ENCODE data around the gene SNRNP48.
A peak's percentile ranks its signal among the peaks of the same experiment; 100 is the strongest.

Gene SNRNP48

GRCh38 chr6:7559196-7559595, 30.8 kb upstream of the SNRNP48 start:
- no peak overlapping the region for H3K4me3 ChIP-seq (replicated peaks; ENCODE audit: low read depth, low read length)
- no peak for DNase-seq (ENCODE audit: low read depth)
- TF ChIP-seq CTCF (IDR thresholded peaks at IDR 0.05; ENCODE audit: low read length, missing control alignments), result no peak

GRCh38 chr6:7559651-7560385, 30.2 kb upstream of the SNRNP48 start:
- DNase-seq (ENCODE audit: low read depth), result peak; percentile 32
- no peak for TF ChIP-seq CTCF (IDR thresholded peaks at IDR 0.05; ENCODE audit: low read length, missing control alignments)
- H3K4me3 ChIP-seq (replicated peaks; ENCODE audit: low read depth, low read length), result no peak overlapping the region

GRCh38 chr6:7561153-7561964, 28.6 kb upstream of the SNRNP48 start:
- peak; percentile 48 for DNase-seq (ENCODE audit: low read depth)
- no peak for TF ChIP-seq CTCF (IDR thresholded peaks at IDR 0.05; ENCODE audit: low read length, missing control alignments)
- H3K4me3 ChIP-seq (replicated peaks; ENCODE audit: low read depth, low read length), result no peak overlapping the region

DNA sequence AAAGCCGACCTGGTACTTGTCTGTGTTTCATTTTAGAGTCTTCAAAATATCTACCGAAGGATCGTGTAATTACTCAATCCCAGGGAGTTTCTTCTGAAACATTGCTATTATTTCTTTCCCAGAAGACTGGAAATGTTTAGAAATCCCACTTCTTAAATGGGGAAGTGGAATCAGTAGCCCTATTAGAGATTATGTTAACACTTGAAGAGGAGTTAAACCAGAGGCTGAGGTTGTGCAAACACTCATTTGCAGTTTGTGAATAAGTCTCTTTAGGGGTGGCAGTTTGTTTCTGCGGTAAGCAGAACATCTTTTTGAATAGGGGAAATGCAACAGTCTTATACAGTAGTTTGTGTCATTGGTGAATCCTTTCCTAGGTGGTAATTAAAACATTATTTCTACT, 27.2 kb upstream of the SNRNP48 start:
- DNase-seq (ENCODE audit: low read depth), result no peak
- no peak overlapping the region for H3K4me3 ChIP-seq (replicated peaks; ENCODE audit: low read depth, low read length)
- no peak for TF ChIP-seq CTCF (IDR thresholded peaks at IDR 0.05; ENCODE audit: low read length, missing control alignments)

DNA sequence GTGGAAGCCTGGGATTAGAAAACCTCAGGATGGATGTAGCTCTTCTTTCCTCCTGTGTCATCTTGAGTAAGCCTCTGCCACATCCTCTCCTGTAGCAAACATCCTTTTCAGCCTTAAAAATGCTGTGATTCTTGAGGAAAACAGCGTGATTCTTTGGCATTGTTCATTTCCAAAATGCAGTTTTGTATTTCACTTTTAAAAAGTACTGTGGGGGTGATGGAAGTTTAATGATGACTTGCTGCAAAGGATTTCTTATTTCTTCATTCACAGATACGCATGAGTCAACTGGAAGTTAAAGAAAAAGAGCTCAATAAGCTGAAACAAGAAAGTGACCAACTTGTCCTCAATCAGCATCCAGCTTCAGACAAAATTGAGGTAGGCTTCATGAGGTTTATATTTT, 23.9 kb upstream of the SNRNP48 start:
- H3K4me3 ChIP-seq (replicated peaks; ENCODE audit: low read depth, low read length), result no peak overlapping the region
- no peak for TF ChIP-seq CTCF (IDR thresholded peaks at IDR 0.05; ENCODE audit: low read length, missing control alignments)
- no peak for DNase-seq (ENCODE audit: low read depth)

GRCh38 chr6:7566617-7567173, 23.3 kb upstream of the SNRNP48 start:
- no peak overlapping the region for H3K4me3 ChIP-seq (replicated peaks; ENCODE audit: low read depth, low read length)
- TF ChIP-seq CTCF (IDR thresholded peaks at IDR 0.05; ENCODE audit: low read length, missing control alignments), result no peak
- no peak for DNase-seq (ENCODE audit: low read depth)
